Measurements from ENCODE around the gene EED. TPM values are rescaled to one million over a fixed set of nuclear protein-coding genes. Genes with fewer than 3 reads are reported as not detected.
A peak's percentile ranks its signal among the peaks of the same experiment; 100 is the strongest.
"Not testable (repeated sequence)": the region's sequence is repeated elsewhere in the genome, so short reads cannot be mapped to it uniquely, and the experiment has no call there.

The EED gene
- total RNA-seq, 1 experiment from 2014 or later, result 35.1 TPM

DNA sequence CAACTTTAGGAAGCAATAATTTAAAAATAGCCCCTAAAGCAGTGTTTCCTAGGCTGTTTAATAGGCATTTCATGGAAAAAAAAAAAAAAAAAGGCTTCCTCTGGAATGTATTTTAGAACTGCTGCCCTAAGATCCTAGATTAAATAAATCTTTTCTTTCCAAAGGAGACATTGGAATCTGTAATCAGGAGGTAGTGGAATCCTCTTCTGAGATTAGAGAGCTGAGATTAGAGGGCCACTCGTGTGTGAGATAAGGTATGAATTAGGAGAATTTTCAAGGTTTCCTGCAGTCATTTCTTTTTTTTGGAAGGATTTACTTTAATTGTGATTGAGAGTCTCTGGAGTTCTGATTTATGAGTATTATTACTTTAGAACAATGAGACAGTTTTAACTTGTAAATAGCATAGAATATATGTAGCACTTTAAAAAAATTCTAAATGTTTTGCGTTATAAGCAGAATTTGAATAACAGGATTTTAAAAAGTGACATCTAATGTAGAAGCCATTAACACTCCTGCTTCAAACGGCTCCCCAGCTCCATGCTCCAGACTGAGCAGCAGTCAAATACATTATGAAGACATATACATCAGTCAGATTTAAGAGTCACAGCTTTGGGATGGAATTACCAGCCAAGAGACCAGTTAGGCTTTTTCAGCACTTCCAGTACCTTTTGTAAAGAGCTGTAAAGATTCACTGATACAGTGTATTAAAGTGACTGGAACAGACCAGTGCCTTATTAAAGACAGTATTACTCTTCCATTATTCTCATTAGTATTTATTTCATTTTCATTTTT, 5.0 kb downstream of the EED start:
- DNase-seq (ENCODE audit: low spot score), result no peak

DNA sequence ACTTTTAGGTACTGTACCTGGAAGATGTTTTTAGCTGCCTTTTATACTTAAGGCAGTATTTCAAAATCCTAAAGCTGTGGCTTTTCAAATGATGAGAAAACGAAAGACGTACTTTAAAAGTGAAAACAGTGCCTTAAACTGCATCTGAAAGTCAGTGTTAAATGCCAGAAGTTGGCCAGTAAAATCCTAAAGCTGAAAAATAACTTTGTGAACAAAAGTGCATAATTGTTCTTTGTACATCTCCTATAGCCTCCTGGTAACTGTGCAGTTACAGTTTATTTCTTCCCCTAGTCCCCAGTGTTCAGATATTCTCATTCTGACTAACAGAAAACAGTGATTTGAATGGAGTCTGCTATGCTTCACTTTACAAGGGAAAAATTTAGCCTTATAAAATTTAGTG, 6.8 kb downstream of the EED start:
- no peak for DNase-seq (ENCODE audit: low spot score)

DNA sequence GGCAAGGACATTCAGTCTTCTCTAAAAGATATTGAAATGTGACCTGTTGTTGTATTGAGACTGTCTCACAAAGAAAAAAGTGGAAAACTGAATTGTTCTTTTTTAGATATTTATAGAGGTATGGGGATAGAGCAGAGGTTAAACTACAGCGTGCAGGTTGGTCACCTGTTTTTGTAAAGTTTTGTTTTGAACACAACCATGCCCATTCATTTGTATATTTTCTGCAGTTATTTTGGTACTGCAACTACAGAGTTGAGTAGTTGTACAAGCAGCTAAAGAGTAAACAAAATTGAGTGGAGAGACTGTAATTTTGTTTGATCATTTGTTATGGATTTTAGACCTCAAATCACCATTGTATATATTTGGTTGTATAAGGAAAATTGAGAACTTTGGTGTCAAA, 11.3 kb downstream of the EED start:
- no peak for DNase-seq (ENCODE audit: low spot score)

DNA sequence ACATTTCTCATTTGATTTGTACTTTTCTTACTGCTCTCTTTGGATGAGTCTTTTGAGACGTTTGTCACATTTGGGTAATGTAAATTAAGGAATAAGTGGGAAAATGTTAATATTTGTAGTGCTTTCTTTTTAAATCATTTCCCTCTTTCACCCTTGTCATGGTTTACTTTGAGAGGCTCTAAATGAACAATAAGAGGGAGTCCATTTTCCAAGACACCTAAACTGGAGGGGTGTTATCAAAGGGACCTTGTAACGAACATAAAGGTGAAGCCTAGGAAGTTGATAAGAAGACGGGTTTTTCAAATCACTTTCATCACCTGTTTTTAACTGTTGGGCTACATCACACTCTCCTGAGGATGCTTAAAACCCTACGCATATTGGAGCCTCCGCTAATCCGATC, 12.1 kb downstream of the EED start:
- DNase-seq (ENCODE audit: low spot score), result no peak

DNA sequence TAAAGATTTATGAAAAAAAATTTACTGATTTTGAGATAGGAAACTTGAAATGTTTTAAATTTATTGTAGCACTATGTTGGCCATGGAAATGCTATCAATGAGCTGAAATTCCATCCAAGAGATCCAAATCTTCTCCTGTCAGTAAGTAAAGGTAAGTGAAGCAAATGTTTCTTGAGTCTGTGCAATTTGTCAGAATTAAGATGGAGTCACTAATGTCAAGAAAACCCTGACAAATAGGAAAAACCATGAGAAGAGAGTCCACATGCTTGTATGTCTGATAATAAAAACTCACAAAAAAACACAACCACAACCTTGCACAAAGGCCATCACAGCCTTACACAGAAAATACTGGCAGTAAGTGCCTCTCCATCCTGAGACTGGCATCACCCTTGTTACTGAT, 12.9 kb downstream of the EED start:
- no peak for DNase-seq (ENCODE audit: low spot score)

DNA sequence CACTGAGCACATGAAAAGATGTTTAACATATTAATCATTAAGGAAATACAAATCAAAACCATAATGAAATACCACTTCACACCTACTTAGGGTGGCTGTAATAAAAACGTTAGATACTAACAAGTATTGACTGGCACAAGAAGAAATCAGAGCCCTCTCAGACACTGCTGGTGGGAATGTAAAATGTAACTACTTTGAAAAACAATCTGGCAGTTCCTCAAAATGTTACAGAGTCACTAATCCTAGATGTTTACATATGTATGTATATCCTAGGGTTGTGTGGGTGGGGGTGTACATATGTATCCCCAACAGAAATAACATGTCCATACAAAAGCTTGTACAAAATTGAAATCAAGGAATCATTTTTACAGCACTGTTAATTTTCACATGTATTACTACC, 15.2 kb downstream of the EED start:
- DNase-seq (ENCODE audit: low spot score), result no peak

DNA sequence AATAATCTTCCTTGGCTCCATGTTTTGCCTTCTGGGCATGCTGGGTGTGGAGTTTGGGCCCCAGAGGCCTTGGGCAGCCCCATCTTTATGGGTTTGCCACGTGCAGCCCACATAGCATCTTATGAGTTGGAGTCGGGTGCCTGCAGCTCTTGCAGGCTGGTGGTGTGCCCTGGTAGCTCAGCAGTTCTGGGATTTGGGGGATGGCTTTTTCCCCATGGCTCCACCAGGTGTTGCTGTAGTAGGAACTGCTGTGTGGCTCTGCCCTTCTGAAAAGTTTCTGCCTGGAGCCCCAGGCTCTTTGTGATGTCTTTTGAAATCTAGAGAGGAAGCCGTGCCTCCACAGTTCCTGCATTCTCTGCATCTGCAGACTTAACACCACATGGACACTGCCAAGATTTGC, 16.8 kb downstream of the EED start:
- no peak for DNase-seq (ENCODE audit: low spot score)

DNA sequence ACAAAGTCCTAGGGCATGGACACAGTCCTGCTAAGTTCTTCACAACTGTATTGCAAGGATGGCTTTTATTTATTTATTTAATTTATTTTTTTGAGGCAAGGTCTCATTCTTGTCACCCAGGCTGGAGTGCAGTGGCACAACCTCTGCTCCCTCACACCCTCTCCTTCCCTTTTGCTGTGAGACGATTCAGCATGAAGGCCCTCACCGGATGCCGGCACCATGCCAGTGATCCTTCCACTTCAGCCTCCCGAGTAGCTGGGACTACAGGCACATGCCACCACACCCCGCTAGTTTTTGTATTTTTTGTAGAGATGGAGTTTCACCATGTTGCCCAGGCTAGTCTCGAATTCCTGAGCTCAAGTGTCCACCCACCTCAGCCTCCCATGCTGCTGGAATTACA, 17.8 kb downstream of the EED start:
- DNase-seq (ENCODE audit: low spot score), result no peak

DNA sequence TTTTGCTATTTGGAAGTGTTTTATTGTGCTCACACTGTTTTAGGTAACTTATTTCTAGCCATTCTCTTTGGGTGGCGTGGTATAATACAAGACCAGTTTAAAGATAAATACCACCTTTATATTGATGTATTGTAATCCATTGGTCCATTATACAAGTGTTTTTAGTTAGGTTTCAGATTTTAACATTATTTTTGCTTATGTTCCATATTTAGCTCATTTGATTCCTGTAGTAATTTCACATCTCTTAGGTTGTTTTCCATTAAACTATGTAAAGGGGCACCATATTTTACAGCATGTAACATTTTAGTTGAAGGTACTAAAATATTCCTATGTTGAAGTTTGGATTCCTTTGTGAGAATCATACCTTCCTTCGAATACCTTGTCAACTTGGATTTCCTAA, 20.1 kb downstream of the EED start:
- no peak for DNase-seq (ENCODE audit: low spot score)

DNA sequence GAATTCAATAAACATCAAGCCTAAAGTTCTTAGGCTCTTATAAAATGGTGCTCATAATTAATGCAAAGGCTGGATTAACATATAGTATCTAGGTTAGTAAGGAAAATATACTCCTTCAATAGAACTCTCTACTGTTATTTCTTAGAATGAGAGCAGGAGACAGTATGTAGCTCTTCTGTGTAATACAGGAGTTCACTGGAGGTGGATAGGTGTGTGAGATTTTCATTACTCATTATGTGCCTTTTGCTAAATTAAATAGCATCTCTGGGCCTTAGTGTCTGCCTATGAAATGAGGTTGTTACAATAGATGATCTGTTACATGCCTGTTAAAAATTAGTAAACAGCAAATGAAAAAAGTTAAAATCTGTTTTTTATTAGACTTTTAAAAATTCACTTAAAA, 20.6 kb downstream of the EED start:
- DNase-seq (ENCODE audit: low spot score), result no peak

DNA sequence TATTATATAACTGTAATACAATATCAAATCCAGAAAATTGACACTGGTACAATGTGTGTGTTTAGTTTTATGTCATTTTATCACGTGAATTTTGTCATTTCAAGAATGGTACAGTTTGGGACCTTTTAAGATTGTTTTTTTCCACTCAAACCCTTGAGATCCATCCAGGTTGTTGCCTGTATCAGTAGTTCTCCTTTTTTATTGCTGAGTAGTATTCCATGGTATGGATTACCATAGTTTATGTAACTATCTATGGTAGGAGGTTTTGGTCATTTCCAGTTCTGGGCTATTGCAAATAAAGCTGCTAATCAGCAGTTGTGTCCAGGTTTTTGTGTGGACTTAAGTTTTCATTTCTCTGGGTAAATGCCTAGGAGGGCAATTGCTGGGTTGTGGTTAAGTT, 25.1 kb downstream of the EED start:
- DNase-seq (ENCODE audit: low spot score), result no peak

DNA sequence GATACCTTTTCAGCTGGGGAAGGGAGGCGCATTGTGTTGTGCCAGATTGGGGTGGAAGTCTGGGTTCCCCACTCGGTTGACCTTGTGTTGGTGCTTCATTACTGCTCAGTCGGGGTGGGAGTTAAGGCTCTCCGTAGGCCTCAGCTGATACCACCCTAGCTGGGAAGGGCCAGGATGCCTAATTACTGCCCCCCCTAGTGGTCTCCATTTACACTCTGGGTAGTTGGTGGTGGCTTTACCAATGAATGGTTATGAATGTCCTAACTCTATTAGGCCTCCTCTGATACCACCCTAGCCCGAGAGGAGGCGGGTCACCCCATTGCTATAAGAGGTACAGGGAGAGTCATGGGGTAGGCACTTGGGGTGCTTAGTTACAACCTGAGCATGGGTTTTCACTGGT, 29.9 kb downstream of the EED start:
- DNase-seq (ENCODE audit: low spot score), result no peak

DNA sequence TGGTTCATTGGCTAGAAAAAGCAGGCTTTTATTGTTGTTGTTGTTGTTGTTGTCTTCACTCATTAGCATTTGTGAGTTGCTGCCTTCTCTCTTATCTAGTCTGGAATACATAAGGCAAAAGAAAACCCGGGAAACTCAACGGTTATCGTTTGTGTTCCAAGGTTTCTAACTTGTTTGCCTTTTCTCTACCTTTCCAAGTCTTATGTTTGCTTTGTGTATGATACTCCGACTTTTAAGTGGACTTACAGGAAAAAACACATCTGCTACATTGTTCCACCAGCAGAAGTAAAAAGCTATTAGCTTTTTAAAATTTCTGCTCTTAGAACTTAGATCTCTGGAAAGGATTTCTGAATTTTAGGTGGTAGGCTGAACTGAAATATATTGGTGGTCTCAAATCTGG, 30.4 kb downstream of the EED start:
- DNase-seq (ENCODE audit: low spot score), result no peak

DNA sequence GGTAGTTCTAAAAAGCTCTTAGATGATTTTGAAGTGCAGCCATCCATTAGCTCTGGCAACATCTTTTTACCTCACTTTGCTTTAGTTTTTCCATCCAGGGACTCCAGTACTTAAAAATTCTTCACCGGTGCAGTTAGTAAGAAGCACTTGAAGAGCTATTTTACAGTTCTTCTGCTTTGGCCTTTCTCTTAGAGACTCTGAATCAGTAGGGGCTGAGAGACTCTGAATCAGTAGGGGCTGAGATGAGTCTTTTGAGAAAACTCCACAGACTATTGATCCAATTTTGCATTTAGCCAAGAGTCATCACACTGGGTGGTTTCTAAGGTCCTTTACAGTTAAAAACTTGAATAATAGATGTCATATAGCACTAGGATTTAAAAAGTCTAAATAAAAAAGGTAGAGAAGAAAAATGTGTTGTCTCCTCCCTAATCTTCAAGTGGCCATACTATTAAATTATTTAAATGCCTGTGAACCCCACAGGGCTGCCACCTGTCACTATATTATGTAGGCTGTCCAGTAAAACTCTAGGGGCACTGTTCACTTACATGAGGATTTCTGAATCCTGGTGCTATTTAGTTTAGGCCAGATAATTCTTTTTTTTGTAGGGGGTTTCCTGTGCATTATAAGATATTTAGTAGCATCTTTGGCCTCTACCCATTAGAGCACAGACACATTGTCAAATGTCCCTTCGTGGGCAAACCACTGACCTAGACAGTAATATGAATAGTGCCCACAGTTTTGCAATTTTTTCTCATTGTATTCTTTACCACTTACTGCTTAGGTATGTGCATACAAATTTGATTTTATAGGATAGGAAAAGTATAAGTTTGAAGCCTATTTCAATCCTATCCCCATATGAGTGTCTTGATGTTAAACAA, 31.2 kb downstream of the EED start:
- no peak for DNase-seq (ENCODE audit: low spot score)

DNA sequence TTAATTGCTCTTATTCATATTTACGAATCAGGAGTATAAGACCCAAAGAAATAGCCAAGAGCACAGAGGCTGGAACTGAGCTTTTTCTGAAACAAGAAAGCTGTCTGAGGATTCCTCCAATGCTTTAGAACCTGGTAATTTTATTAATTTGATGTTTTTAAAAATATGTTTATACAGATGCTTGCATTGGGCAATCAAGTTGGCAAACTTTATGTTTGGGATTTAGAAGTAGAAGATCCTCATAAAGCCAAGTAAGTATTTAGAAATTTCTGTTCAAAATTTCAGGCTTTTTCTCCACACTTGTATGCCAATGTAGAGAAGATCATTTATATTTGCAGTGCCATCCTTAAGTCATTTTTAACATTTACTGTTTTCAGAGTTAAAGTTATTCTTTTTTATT, 33.2 kb downstream of the EED start:
- no peak for DNase-seq (ENCODE audit: low spot score)

DNA sequence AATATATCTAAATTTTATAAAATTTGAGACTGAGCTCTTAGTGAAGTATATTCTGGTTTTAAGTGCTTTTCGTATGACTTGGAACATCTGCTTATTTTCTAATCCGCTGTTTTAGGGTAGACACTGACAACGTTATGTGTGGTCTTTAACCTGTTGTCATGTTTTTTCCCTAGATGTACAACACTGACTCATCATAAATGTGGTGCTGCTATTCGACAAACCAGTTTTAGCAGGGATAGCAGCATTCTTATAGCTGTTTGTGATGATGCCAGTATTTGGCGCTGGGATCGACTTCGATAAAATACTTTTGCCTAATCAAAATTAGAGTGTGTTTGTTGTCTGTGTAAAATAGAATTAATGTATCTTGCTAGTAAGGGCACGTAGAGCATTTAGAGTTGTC, 33.7 kb downstream of the EED start:
- DNase-seq (ENCODE audit: low spot score), result no peak

DNA sequence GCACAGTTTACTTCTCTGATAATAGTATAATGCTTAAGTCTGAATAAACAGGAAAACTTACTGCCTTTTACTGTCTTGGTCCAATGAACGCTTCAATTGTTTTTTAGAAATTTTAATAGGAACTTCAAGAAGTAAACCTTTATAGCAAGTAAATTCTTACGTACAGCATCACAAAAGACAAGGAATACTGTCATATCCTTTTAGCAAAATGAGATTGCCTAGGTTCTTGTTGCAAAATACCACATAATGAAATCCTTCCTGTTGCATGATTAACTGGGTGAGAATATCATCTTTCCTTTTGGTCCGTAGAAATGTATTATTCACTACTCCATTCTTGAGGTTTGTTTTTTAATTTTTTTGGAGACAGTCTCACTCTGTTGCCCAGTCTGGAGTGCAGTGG, 35.2 kb downstream of the EED start:
- no peak for DNase-seq (ENCODE audit: low spot score)

DNA sequence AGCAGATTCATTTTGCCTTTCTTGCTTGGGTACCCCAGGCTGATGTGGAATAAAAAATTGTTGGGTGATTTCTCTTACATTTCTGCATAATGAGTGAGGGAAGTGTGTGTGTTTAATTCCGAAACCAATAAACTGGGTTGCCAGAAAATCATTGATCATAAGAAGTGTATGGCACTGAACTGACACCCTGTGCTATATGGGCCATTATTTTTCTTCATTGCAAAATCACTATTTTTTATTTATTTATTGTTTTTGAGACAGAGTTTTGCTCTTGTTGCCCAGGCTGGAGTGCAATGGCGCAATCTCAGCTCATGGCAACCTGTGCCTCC, 42.9 kb downstream of the EED start:
- DNase-seq (ENCODE audit: low spot score), result no peak

DNA sequence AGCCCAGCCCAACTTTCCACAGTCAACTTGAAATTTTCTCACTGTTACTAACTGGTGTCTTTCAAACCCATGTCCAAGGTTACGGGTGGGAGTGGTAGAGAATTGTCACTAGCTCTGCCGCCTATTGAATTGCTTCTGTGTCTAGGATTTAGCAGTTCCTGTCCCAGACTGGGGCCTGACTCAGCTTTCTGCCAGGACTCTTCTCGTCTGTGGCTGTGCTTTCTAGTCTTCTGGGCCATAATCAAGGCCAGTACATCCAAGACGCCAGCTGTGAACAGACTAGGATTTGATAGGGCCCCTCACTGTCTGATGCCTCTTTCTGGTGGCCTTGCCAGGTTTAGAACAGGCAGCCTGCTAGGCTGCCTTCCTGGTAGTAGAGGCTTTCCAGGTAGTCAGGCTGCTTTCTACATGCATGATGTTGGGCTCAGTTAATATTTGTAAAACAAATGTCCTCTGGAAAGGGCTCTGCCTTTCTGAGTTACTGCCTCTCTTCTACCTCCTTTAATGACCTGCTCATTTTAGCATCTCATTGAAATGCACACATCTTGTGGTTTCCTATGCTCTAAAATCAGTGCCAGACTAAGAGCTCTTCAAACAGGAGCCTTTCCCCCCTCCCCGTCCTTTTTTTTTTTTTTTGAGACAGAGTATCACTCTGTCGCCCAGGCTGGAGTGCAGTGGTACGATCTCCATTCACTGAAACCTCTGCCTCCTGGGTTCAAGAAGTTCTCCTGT, 44.4 kb downstream of the EED start:
- DNase-seq (ENCODE audit: low spot score), result no peak

DNA sequence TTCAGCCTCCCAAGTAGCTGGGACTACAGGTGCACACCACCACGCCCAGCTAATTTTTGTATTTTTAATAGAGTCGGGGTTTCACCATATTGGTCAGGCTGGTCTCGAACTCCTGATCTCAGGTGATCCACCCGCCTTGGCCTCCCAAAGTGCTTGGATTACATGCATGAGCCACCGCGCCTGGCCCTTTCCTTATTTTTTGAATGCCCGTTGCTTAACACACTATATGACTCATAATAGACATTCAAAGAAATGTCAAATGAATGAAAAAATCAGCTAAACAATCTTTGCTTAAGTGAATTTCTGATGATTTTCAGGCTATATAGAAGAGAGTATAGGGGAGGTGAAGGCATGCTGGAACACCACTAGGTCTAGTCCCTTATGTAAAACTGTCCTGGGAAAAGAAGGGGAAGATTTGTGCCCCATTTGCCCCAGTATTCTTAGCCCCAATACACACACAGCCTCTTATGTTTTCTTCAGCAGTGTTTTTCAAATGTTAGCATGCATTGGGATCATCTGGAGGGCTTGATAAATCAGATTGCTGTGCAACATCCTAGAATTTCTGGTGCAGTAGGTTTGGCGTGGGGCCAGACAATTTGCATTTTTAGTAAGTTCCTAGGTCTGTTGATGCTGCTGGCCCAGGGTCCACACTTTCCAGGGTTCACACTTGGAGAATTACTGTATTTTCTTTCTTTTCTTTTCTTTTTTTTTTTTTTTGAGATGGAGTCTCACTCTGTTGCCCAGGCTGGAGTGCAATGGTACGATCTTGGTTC, 45.1 kb downstream of the EED start:
- DNase-seq (ENCODE audit: low spot score), result not testable (repeated sequence)

DNA sequence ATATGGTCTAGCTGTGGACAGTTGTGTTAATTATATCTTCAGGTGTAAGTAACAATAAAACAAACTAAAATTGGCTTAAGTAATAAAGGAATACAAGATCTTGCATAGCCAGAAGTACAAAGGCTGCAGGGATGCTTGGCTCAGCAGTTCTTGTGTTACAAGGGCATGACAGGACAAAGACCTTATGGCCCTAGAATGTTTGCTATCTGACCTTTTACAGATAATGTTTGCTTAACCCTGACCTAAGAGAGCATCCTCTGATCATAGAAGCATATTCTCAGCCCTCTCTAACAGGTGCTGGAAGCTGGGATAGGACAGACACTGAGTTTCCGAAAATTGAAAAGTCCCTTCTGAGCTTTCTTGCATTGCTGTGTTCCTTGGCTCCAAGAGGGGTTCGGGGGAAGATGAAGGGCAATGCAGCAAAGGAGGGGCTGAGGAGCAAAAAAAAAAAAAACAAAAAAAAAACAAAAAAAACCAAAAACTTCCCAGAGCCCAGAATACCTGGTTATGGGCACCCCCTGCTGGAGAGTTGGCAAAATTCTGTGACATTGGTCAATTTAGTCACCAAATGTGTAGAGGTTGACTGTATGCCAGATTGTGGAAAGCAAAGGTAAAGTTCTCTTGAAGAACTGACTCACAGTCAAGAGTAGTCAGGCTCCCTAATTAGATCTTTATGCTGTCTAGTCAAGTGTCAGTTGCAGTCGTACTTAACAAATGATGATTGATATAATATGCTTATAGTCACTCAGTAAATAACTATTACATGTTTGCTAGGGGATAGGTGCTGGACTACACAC, 47.1 kb downstream of the EED start:
- peak; percentile 70 for DNase-seq (ENCODE audit: low spot score)
